Uterus (tissue), 2 donors: Measurements from ENCODE around the gene CCL20.

ENCODE experiments used
- POLR2A ChIP-seq, 2 donors: fragments of 450-650 bp; IDR thresholded peaks; one replicate each; pipeline ENCODE4 v1.6.1; 2016; ENCODE audit warnings: antibody characterized with exemption in 2 of 2, mild to moderate bottlenecking in 1 of 2, moderate library complexity in 1 of 2
- TF ChIP-seq, protein P1 (sequence below), 4 experiments: fragments of 200-600 bp in 2 of 4; fragments of 450-650 bp in 2 of 4; sonication (generic) in 2 of 4; IDR thresholded peaks; one replicate each; pipeline ENCODE4 v1.5.1; 2016 to 2019; ENCODE audit warnings: antibody characterized with exemption in 4 of 4, mild to moderate bottlenecking in 2 of 4, moderate library complexity in 1 of 4

DNA sequence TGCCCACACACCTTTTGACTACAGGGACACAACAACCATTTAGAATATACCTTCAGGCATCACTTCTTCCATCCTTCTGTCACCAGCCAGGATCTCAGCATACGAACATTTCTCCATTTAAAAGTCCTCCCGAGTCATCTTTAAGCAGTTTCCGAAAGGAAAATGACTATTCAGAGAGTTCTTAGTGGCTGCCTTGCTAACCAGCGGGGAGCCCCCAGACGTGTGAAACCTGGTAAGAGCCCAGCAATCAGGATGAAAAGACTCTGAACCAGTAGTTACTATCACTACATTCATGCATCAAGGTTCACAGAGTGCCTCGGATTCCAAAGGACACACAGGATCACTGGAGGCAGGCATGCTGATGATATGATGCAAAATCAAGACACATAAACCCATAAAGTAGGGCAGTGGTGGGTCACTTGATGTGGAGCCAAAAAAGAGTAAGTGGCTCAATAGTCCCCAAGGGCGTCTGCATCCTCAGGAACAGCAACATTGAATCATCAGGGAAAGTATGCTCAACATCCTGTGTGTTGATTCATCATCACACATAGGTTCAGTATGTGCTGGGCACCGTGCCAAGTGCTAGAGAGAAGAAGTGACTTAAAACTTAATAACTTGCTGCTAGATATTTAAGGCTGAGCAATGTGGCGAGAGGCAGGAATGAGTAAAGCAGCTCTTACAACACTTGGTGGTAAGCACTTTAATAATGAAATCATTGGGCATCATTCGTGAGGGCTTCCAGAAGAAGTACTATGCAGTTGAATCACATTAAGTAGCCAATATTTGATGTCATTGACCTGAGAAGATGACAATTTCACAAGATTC is 4.4 kb downstream of the CCL20 start:
- TF ChIP-seq, protein P1, sequence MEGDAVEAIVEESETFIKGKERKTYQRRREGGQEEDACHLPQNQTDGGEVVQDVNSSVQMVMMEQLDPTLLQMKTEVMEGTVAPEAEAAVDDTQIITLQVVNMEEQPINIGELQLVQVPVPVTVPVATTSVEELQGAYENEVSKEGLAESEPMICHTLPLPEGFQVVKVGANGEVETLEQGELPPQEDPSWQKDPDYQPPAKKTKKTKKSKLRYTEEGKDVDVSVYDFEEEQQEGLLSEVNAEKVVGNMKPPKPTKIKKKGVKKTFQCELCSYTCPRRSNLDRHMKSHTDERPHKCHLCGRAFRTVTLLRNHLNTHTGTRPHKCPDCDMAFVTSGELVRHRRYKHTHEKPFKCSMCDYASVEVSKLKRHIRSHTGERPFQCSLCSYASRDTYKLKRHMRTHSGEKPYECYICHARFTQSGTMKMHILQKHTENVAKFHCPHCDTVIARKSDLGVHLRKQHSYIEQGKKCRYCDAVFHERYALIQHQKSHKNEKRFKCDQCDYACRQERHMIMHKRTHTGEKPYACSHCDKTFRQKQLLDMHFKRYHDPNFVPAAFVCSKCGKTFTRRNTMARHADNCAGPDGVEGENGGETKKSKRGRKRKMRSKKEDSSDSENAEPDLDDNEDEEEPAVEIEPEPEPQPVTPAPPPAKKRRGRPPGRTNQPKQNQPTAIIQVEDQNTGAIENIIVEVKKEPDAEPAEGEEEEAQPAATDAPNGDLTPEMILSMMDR (IDR thresholded peaks at IDR 0.05) = no peak
- no peak for TF ChIP-seq POLR2A (IDR thresholded peaks at IDR 0.05)
